Activated T-helper 9 cell treated with anti-CD3 and anti-CD28 coated beads, Interleukin-2, amount 50 U/mL, for 16 hours (primary cell): Measurements from ENCODE around the gene RNF4.
"Not testable (repeated sequence)": the region's sequence is repeated elsewhere in the genome, so short reads cannot be mapped to it uniquely, and the experiment has no call there.

Source experiments
- DNase-seq: peaks from one replicate; pipeline ENCODE4 v3.0.0-alpha.2; 2020; ENCODE audit warnings: low read depth

The RNF4 gene

DNA sequence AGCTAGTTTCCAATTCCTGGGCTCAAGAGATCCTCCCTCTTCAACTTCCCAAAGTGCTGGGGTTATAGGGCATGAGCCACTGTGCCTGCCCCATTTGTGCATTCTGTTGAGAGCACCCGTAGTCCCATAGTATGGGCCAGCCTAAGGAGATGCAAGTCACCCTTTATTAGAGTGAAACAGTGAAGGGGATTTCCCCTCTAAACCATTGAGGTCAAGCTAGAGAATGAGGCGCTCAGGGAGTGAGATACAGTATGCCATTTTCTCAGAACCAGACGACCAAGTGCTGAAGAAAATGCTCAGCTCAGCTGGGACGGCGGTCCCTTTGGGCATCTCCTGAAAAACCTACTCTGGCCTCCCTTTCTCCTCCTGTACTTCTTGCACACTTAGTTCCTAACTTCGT is 18.7 kb downstream of the RNF4 start:
- DNase-seq = no peak

DNA sequence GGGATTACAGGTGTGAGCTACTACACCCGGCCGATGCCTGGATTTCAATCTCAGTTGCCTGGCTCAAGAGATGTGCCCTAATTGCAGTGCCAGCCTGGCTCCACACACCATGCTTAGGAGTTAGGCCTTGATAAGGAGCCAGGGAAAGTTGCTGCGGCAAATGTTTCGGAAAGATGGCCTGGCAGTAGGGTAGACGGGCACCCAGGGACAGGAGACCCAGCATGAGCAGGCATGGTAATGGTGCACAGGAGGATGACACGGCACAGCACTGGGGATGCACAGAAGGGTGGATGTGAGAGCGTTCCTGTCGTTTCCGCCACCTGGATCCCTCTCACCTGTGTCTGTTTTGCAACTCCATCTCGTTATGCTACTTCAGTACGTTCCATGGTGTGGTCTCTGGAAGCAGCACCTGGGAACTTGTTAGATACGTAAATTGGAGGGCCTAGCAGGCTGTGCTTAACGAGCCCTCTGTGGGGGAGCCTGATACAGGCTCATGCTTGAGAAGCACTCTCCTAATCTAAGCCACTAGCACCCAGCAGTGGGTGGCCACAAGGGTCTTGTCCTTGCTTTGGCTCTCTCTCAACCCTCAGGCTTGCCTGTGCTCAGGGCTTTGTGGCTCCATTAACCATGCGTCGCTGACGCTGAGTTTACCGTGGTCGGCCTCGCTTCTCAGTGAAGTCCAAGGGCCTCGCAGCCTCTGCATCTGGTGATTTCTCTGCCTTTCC is 20.3 kb downstream of the RNF4 start:
- no peak for DNase-seq

DNA sequence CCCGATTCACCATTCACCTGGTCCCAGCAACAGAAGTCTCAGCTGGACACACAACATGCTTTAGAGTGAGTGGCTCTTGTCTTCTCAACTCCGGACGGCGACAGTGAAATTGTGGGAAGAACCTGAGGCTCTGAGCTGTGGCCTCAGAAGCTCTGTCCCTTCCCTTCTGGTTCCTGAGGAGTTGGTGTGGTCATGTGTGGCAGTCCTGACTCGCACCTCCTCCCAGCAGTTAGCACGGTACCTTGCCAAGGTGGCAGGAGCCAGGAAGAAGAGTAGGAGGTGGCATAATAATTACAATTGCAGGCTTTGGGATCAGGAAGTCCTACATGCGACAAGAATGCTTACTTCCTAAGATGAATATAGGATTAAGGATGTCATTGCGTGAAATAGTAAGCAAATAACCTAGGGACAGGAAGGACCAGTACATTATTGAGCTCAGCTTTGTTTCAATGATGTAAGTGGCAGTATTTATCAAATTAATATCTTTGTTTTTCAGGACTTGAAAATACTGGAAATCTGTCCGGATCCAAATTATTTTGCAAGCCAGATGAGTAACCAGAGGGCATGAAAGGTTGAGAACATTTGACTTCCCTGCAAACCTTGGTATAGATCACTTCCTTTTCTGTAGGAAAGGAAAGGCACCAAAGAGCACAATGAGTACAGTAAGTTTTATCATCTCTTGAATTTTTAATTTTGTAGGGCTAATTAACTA is 21.1 kb downstream of the RNF4 start:
- no peak for DNase-seq

DNA sequence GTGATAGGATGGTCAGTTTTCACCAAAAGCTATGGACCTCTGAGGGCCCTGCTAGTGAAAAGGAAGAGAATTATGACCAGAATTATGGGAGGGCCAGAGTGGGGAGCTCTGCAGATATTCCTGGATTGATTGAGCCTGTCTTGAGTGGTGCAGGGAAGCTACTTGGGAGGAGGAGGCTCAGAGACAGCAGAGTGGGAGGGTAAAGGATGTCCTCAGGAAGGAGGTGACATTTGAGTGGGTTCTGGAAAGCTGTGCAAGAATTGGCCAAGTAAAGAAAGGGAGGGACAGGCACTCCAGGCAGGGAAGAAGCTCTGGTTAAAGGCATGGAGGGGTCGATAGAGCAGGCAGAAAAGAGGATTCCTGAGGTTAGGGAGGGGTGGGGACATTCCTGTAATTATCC is 24.1 kb downstream of the RNF4 start:
- no peak for DNase-seq

DNA sequence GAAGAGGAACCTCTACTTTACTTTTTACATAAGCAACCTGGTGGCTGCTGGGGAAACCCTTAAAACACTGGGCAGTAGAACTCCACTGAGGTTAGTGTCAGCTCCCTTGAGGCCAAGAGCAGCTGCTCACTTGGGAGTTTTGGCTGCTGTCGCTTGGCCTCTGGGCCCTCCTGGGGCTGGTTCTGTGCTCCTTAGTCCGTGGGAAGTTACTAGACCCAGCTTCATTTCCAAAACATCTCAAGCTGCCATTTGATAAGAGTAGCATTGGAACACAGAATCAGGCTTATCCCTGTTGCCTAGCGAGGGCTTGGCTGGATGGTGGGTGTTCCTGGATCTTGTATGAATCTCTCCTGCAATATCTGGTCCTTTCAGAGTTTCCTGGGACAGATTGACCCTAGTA is 26.1 kb downstream of the RNF4 start:
- no peak for DNase-seq

DNA sequence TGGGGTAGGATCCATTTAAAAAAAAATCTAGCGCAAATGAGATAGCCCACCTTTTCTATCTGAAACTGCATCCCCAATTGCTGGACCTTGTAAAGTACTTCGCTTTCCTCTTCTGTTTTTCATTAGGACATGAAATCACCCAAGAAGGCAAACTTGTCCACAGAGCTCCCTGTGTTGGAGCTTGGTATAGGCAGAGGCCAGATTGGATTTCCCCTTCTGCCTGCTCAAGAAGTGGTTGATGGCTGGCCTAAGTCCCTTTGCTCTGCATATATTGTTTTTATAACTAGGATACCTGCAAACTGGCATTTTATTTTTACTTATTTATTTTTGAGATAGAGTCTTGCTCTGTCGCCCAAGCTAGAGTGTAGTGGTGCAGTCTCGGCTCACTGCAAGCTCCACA is 28.4 kb downstream of the RNF4 start:
- no peak for DNase-seq

DNA sequence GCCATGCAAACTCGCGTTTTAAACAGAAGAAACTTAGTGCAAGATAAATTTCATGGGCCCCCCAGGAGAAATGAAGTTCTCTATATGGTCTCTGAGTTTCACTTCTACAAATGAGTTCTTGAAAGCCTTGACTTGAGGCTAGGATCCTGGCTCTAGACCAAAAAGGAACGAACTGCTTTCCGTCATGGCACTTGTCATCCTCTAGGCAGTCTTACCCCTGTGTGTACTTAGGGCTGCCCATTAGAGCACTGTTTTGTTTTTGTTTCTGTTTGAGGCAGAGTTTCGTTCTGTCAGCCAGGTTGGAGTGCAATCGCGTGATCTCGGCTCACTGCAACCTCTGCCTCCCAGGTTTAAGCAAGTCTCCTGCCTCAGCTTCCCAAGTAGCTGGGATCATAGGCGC is 29.0 kb downstream of the RNF4 start:
- no peak for DNase-seq

DNA sequence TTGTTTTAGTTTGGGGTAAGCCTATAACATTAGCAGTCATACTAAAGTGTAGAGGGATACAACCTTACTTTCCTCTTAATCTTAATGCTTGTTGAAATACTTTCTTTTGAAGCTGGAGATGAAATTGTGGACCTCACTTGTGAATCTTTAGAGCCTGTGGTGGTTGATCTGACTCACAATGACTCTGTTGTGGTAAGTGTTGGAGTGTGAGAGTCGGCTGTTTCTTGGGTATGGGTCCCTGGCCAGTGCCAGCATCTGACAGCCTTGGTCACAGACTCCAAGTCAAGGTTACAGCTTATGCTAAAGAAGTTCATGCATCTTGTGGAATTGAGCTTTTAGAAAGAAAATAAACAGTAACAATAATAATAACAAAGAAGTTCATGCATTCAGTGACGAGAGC is 31.6 kb downstream of the RNF4 start:
- no peak for DNase-seq

DNA sequence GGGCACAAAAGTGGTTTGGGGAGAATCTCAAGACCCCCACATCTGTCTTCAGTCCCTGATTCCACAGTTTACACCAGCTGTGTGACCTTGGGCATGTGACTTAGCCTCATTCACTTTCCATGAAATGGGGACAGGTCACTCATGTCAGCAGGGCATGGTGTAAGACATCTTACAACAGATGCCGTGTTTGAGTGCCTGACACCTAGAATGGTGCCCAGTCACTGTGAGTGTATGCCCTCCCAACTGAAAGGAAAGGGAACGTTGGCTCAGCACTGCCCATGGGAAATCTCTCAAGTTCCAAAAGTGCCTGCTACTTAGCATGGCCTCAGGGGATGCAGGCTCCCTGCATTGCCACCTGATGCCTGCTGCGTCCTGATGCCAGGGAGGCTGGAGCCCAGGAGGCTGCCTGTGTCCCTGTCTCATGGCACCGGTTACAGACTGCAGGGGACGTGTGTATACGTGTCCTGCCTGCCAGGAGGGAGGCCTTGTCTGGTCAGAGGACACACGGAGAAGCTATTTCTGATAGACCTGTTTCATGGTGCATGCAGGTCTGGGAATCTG is 32.2 kb downstream of the RNF4 start:
- DNase-seq = no peak

DNA sequence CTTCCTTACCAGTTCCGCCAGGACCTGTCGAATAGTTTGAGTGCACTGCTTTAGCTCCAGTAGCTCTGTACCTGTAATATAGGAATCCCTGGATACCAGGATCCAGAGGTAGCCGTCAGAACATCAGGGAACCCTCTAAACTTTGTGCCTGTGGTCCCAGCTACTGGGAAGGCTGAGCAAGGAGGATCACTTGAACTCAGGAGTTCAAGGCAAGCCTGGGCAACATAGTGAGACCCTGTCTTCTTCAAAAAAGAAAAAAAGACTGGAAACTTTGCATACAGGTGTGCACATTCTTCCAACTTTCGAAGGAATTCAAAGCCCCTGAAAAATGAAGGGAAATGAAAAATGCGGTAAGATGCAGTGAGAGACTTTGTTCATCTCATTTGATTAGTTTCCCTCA is 34.9 kb downstream of the RNF4 start:
- no peak for DNase-seq

DNA sequence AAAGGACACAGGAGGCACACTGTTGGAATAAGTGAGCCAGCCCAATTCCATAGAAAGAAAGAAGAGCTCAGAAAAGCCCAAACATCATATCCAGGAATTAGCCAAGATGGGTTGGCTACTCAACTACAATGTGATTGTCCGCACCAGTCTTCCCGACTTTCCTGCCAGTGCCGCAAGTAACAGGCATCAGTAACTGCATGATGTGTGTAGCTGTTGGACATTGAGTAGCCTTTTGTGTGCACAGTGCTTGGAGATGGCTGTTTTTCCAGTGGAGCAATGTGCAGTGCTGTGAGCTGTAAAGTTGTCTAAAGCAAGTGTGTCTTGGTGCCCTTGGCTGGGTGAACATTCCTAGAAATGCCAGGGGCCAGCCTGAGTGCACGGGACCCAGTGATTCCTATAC is 38.4 kb downstream of the RNF4 start:
- no peak for DNase-seq

DNA sequence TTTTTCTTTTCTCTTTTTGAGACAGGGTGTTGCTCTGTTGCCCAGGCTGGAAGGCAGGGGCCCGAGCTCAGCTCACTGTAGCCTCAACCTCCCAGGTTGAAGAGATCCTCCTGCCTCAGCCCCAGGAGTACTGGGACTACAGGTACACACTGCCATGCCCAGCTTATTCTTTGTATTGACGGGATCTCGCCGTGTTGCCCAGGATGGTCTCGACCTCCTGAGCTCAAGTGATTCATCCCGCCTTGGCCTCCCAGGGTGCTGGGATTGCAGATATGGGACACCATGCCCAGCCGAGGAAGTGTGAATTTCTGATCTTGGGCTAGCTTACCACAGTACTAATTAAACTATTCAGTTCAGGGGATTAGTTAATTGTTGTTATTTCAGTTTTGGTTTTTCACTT is 38.9 kb downstream of the RNF4 start:
- DNase-seq = no peak

DNA sequence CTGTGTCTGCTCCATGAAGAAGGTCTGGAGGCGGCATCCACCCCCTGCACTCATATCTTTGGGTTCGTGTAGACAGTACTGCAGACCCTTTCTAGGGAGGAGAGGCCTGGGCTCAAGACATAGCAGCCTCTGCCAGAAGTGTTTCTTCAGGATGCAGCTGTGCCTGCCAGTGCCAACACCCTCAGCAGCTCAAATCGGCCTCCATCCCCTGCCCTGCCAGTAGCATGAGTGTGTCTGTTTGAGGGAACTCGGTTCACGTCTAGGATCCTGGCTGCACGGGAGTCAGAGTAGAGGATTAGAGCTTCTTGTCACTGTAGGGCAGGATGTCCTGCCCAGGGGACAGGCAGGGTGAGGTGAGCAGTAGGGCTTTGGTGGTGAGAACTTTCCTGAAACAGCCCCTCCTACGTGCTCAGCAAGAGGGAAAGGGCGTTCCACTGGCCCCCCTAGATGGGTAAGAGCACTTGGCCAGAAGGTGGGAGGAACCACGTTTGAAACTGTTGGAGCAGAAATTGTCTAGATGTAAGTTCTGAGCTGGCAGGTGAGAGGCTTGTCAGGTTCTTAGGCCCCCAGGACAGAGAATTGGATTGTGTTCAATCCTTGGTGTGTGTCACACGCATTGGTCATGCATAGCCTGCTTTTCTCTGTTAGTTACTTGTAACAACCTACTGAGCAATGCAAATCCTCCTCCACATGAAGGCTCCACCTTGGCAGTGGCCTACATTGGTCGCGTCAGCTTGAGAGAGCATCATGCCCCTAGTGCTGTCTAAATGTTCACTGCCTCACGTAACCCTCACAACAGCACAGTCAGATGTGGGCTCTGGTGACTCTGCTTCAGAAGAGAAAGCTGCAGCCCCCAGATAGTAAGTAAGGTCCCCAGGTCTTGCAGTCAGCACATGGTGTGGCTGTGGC is 41.7 kb downstream of the RNF4 start:
- no peak for DNase-seq

DNA sequence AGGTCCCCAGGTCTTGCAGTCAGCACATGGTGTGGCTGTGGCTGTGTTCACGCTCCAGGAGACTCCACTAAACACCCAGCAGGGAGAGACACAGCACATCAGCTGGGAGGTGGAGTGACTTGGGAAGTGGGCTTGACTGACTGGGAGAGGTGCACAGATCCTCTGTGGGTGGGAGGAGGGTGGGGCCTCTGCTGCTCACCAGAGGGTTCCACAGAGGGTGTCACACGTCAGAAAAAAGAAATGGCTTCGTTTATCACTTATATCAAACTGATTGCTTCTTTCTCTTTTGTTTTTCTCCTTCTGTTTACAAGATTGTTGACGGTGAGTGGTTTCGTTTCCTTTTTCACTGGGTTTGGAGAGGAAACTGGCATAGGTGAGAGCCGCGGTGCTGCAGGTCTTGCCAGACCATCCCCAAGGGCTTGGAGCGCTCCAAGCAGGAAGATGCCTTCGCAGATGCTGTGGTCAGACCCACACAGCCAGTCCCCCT is 42.8 kb downstream of the RNF4 start:
- no peak for DNase-seq

DNA sequence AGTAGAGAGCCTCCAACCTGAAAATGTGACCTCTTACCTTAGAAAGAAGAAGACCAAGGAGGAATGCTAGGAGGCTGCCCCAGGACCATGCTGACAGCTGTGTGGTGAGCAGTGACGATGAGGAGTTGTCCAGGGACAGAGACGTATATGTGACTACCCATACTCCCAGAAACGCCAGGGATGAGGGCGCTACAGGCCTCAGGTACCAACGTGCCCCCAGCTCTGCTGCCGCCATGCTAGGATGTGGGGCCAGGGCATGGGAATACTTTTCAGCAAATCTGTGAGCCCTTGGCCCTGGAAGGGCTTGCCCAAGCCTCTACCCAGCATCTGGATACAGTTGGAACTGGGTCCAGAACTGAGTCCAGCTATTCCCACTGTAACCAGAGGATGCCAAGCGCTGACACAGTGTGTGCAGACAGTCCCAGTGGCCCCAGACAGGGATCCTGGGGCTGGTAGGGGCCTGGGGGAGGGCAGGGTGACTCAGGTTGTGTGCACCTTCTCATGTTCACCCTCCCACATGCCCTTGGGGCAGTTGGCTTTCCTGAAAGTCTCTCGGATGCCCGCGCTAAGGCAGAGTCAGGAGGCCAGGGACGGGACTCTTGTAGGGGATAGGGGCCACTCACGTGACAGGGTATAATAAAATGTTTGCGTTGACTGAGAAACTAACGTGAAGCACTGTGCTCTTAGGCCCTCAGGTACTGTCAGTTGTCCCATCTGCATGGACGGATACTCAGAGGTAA is 43.7 kb downstream of the RNF4 start:
- no peak for DNase-seq

DNA sequence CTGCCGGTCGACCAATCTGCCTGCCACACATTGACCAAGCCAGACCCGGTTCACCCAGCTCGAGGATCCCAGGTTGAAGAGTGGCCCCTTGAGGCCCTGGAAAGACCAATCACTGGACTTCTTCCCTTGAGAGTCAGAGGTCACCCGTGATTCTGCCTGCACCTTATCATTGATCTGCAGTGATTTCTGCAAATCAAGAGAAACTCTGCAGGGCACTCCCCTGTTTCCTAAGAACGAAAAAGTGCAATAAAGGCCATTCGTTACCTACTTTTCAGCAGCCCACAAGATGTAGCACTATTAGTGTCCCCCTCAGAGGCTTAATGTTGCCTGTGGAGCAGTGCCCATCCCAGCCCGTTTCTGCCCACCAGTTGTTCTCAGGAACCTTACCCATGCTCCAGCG is 45.3 kb downstream of the RNF4 start:
- DNase-seq = not testable (repeated sequence)

DNA sequence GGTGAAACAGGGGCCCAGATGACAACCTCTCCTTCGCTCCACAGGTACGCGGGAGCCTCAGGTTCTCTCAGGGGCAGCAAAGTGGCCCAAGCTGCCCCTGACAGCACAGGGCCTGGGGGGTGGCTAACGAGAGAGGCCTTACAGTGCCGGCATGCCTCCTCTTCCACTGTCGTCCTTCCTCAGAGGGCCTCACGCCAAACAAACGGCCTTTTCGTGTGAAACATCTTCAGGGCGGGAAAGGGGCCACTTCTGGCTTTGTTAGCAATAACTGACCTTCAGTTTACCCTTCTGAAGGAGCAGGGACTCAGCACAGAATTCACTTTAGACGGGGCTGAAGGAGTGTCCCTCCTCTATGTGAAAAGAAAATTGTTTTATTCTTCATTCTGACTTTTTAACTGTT is 46.0 kb downstream of the RNF4 start:
- not testable (repeated sequence) for DNase-seq

DNA sequence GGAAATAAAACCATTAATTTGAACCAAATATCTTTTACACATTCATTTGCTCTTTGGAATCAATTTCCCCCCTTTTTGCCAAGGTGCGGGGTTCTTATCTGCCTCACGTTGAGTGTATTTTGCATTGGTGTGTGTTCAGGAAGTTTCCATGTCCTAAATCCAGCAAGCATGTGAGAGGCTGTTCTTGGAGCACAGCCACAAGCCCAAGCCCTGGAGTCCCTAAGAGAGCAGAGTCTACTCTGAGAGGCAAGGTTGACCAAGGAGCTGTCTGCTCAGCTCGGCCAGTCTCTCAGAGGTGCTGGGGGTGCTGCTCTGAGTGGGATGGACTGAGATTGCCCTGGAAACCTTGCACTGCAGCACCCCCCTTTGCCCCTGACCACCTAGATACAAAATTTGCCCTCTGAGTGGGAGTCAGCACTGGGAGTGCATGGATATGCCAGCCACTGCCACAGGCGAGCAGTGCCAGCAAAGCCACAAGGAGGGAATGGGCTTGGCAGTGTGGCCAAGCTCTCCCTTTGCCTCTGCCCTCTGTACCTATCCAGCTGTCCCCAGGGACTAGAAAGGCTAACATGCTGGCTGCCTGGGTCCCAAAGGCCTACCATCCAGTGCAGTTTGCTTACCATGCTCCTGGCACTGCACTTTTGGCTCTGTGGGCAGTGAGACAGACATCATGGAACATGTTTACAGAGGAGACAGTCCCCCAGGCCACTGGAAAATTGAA is 47.1 kb downstream of the RNF4 start:
- DNase-seq = no peak

DNA sequence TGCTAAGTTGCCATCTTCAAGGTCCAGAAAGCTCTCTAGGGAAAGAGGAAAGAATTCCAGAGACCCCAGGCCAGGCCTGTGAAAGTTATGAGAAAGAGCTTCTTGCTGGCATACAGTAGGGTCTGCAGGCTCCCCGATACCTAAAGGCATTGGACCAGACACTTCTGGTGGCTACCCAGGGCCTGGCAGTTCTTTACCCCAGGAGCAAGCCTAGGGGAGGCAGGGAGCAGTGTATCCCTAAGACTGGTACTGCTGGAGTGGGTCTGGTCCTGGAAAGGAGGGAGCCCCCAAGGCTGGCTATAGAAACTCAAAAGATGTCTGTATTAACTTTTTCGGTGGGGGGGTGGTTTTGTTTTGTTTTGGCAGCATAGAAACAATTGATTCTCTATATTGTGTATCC is 47.7 kb downstream of the RNF4 start:
- no peak for DNase-seq

DNA sequence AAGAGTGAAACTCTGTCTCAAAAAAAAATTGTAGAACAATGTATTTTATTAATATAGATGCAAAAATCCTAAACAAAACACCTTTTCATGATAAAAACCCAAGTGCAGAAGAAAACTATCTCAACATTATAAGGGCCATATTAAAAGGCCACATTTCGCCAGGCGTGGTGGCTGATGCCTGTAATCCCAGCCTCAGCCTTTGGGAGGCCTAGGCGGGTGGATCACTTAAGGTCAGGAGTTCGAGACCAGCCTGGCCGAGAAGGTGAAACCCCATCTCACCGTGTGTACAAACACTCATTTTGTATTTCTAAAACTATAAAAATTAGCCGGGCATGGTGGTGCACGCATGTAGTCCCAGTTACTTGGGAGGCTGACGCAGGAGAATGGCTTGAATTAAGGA is 57.7 kb downstream of the RNF4 start:
- DNase-seq = no peak

DNA sequence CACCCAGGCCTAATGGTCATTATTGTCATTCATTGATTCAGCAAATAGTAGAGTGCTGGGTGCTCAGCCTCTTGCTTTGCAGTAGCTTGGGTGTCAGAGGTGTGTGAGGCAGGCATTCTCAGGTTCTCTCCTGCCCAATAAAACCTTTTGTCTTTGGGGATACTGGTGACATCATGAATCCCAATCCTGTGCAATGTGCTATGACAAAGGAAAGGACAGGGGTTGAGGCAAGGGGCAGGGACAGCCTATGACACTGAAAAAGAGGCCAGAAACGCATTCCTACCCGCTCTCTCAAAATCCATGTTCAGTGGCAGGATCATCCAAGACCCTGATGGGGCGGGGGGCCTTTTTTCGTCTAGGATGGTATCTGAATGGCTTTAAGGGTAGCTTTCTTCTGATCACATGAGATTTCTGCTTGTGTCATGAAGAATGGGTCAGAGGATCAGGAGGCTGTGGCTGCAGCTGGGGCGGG is 66.0 kb downstream of the RNF4 start:
- no peak for DNase-seq
